Smooth muscle cell (in vitro differentiated cells): ENCODE measurements around the gene ZNF792. TPM values are rescaled to one million over a fixed set of nuclear protein-coding genes. Genes with fewer than 3 reads are reported as not detected.

Experiments
- DNase-seq: peaks from one replicate; lab custom pipeline; 2025; ENCODE audit not compliant: unreplicated experiment; lab: John Stamatoyannopoulos, UW
- H2AFZ ChIP-seq: fragments of 200-600 bp; sonication (generic); 2 replicates; pipeline ENCODE4 v1.6.0; 2016; ENCODE audit warnings: antibody characterized with exemption, low read depth, mild to moderate bottlenecking
- H3F3A ChIP-seq: fragments of 200-600 bp; sonication (generic); 2 replicates; pipeline ENCODE4 v1.6.0; 2017; ENCODE audit warnings: antibody characterized with exemption, low read depth
- H3K27ac ChIP-seq: fragments of 200-600 bp; sonication (generic); 2 replicates; pipeline ENCODE4 v1.5.1; 2016; ENCODE audit warnings: low read depth, mild to moderate bottlenecking
- H3K27me3 ChIP-seq: fragments of 200-600 bp; sonication (generic); 2 replicates; pipeline ENCODE4 v1.6.1; 2016; ENCODE audit warnings: low read depth, mild to moderate bottlenecking
- H3K36me3 ChIP-seq: fragments of 200-600 bp; sonication (generic); 2 replicates; pipeline ENCODE4 v1.5.1; 2016; ENCODE audit warnings: low read depth
- H3K4me1 ChIP-seq: fragments of 200-600 bp; sonication (generic); 2 replicates; pipeline ENCODE4 v1.5.1; 2016; ENCODE audit warnings: low read depth
- H3K4me2 ChIP-seq: fragments of 200-600 bp; sonication (generic); 2 replicates; pipeline ENCODE4 v1.6.0; 2016; ENCODE audit warnings: mild to moderate bottlenecking
- H3K4me3 ChIP-seq: fragments of 200-600 bp; sonication (generic); 2 replicates; pipeline ENCODE4 v1.5.1; 2016; ENCODE audit warnings: mild to moderate bottlenecking
- H3K79me2 ChIP-seq: fragments of 200-600 bp; sonication (generic); 2 replicates; pipeline ENCODE4 v1.6.0; 2016; ENCODE audit warnings: low read depth, mild to moderate bottlenecking
- H3K9ac ChIP-seq: fragments of 200-600 bp; sonication (generic); 2 replicates; pipeline ENCODE4 v1.6.0; 2016; ENCODE audit warnings: low read depth
- H3K9me3 ChIP-seq: fragments of 200-600 bp; sonication (generic); replicated peaks from 2 replicates; pipeline ENCODE4 v1.5.1; 2016; ENCODE audit warnings: low read depth
- H4K20me1 ChIP-seq: fragments of 200-600 bp; sonication (generic); 2 replicates; pipeline ENCODE4 v1.6.0; 2016; ENCODE audit warnings: low read depth
- CTCF ChIP-seq: fragments of 200-600 bp; sonication (generic); IDR thresholded peaks from 2 replicates; pipeline ENCODE4 v1.5.1; 2017; ENCODE audit warnings: borderline replicate concordance, mild to moderate bottlenecking, antibody characterized with exemption; ENCODE audit not compliant: insufficient read depth, poor library complexity, severe bottlenecking
- WGBS: methylation state at CpG from one replicate; pipeline ENCODE4 v1.1.7; 2016; ENCODE audit warnings: low lambda C conversion rate; 5-methylcytosine and 5-hydroxymethylcytosine counted together
- polyA plus RNA-seq: library from polyadenylated mRNA; unstranded; fragments of >200 nt; fragmentation: Nextera tagmentation; extraction: Ambion mirVana; gene quantifications from 2 replicates; pipeline ENCODE4 v1.2.1, GENCODE V29; 2016
- total RNA-seq: library from RNA; depleted of rRNA; stranded (reverse); fragments of >200 nt; gene quantifications from 2 replicates; pipeline ENCODE4 v1.2.3, GENCODE V29; 2014

ZNF792 gene
- total RNA-seq (7.1 and 8.8 TPM in 2 replicates), polyA plus RNA-seq (2.8 TPM in 2 replicates)

- H3F3A ChIP-seq, result no peaks in the 10 kb centered on the region
- peak within 1 kb of the TSS; percentile 64 for H3K9ac ChIP-seq
- H3K79me2 ChIP-seq, result peaks cover 16% of the 10 kb centered on the region
- H3K4me1 ChIP-seq, result peaks cover 4% of the 10 kb centered on the region
- TF ChIP-seq CTCF, result no peak
- DNase-seq, result no peak
- 2% methylated on average over 72 of the region's 78 CpGs for WGBS
- H3K27me3 ChIP-seq, result no peaks in the 10 kb centered on the region
- peaks cover 7% of the 10 kb centered on the region for H3K36me3 ChIP-seq
- peaks cover 4% of the 10 kb centered on the region for H4K20me1 ChIP-seq
- H2AFZ ChIP-seq, result peak within 1 kb of the TSS; percentile 98
- peaks cover 7% of the 10 kb centered on the region for H3K9me3 ChIP-seq
- no peak within 1 kb of the TSS for H3K27ac ChIP-seq
- peak within 1 kb of the TSS; percentile 99 for H3K4me2 ChIP-seq
- peak within 1 kb of the TSS; percentile 96 for H3K4me3 ChIP-seq
Measured at GRCh38 chr19:34963573-34964406, at the start of gene ZNF792. TSS of gene ZNF792 (minus strand) at chr19:34964229. CDS start at chr19:34963662, 567 bp downstream.

GRCh38 chr19:35013041-35013819, 49.2 kb upstream of the ZNF792 start:
- Histone ChIP-seq H3F3A (no peaks in the 10 kb centered on the region), H3K4me1 (no peaks in the 10 kb centered on the region), H4K20me1 (peaks cover 16% of the 10 kb centered on the region), H2AFZ (no peak overlapping the region), H3K4me3 (no peak overlapping the region), H3K79me2 (no peaks in the 10 kb centered on the region), H3K4me2 (no peak overlapping the region), H3K9ac (no peak overlapping the region), H3K27ac (no peak overlapping the region), H3K9me3 (no peaks in the 10 kb centered on the region), H3K36me3 (no peaks in the 10 kb centered on the region), H3K27me3 (no peaks in the 10 kb centered on the region)
- WGBS, result 80% methylated on average over 32 of the region's 32 CpGs
- peak; percentile 17 for DNase-seq
- TF ChIP-seq CTCF, result peak; percentile 76

GRCh38 chr19:35011737-35012682, 48.0 kb upstream of the ZNF792 start:
- H3F3A ChIP-seq, result no peaks in the 10 kb centered on the region
- no peaks in the 10 kb centered on the region for H3K9me3 ChIP-seq
- H3K79me2 ChIP-seq, result peaks cover 8% of the 10 kb centered on the region
- TF ChIP-seq CTCF, result no peak
- H3K27ac ChIP-seq, result no peak overlapping the region
- H3K36me3 ChIP-seq, result no peaks in the 10 kb centered on the region
- no peak overlapping the region for H2AFZ ChIP-seq
- H3K27me3 ChIP-seq, result no peaks in the 10 kb centered on the region
- 96% methylated on average over 18 of the region's 18 CpGs for WGBS
- H3K4me2 ChIP-seq, result no peak overlapping the region
- H3K4me3 ChIP-seq, result no peak overlapping the region
- no peak for DNase-seq
- no peaks in the 10 kb centered on the region for H3K4me1 ChIP-seq
- H4K20me1 ChIP-seq, result peaks cover 28% of the 10 kb centered on the region
- no peak overlapping the region for H3K9ac ChIP-seq
